Fibroblast of skin of left biceps (primary cell): ENCODE data around the gene TCTN1.
A peak's percentile ranks its signal among the peaks of the same experiment; 100 is the strongest.
"Not testable (repeated sequence)": the region's sequence is repeated elsewhere in the genome, so short reads cannot be mapped to it uniquely, and the experiment has no call there.

Experiments
- DNase-seq, 2 experiments: peaks; one replicate each; pipeline ENCODE4 v3.0.0-alpha.2; 2013; ENCODE audit warnings: low read depth in 2 of 2

The TCTN1 gene

GRCh38 chr12:110613771-110614684 lies at the start of gene TCTN1:
Gene TCTN1 (plus strand): TSS chr12:110614129. CDS start chr12:110614183, 54 bp downstream.
- peak; percentile 77 to 82 for DNase-seq

GRCh38 chr12:110564471-110564991 lies 49.4 kb upstream of the TCTN1 start:
- DNase-seq = no peak

DNA sequence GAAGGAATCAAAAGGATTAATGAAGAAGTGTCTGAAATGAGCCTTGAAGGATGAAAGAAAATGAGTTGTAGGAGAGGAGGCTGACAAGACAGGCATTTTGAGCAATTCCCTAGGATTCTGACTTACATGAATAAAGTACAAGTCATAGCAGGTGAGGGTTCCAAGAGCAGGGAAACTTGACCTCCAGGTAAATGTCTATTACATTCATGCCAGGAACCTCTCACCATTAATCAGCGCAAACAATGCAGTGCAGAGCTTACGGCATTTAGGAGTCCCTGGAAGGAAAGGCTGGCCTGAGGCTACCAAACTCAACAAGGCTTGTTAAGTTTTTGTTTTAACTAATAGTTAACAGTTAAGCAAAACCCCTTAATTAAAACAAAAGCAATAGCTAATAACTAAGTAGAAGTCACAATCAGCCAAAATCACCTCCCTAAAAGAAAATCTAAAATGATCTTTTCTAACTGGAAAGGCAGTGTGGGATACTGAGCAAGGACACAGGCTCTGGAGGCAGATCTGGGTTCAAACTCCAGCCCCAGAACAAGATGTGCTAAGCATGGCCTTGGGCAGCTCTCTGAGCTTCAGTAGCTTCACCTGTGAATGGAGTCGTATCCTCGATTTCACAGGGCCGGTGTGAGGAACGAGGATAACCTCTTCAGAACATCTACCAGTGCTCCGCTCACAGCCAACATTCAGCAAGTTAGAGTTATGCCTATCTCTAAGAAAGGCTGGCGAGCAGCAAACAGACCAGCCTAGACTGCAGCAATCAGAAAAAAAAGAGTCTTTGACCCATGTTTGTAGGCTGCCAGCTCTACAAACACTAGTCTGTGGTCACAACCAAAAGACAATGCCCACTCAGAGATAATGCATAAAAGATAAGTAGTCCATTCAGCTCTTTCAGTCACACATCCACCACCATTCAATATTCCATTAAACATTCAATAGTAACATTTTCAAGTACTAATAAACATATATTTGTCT lies 47.7 kb upstream of the TCTN1 start:
- no peak for DNase-seq

- no peak for DNase-seq
Observed at GRCh38 chr12:110566993-110567392, 46.9 kb upstream of the TCTN1 start.

DNA sequence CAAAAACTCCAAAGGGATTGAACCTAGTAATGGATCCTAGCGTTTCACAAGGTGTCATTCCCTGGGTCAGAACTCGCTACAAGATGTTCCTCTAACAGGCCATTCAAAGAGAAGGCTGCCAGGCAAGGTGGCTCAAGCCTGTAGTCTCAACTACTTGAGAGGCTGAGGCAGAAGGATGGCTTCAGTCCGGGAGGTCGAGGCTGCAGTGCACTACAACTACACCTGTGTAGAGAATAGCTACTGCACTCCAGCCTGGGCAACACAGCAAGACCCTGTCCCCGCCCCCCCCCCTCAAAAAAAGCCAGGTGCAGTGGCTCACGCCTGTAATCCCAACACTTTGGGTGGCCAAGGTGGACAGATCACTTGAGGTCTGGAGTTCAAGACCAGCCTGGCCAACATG lies 45.2 kb upstream of the TCTN1 start:
- DNase-seq = no peak

DNA sequence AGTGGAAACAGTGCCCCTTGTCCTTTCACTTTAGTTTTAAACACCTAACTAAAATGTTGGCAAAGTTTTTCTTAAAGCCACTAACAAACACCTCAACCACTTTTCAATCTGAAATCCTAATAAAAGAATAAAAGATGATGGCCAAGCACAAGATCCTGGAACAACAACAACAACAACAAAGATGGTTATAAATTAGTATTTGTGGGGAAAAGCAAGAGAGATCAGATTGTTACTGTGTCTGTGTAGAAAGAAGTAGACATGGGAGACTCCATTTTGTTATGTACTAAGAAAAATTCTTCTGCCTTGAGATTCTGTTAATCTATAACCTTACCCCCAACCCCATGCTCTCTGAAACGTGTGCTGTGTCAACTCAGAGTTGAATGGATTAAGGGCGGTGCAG lies 44.1 kb upstream of the TCTN1 start:
- not testable (repeated sequence) for DNase-seq

- not testable (repeated sequence) for DNase-seq
Observed at GRCh38 chr12:110570798-110571197, 43.1 kb upstream of the TCTN1 start.

DNA sequence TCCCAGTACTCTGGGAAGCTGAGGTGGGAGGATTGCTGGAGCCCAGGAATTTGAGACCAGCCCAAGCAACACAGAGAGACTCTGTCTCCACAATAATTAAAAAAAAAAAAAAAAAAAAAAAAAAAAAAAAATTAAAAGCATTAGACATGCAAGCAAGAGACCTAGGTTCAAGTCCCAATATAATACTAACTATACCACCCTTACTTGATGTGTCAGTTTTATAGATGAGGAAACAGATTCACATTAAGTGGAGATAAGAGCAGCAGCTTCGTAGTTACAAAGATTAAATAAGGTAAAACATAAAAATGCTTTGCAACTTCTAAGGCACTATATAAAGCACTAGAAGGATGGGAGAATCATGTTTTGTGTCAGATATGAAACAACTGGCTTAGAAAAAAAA lies 39.9 kb upstream of the TCTN1 start:
- DNase-seq = no peak

DNA sequence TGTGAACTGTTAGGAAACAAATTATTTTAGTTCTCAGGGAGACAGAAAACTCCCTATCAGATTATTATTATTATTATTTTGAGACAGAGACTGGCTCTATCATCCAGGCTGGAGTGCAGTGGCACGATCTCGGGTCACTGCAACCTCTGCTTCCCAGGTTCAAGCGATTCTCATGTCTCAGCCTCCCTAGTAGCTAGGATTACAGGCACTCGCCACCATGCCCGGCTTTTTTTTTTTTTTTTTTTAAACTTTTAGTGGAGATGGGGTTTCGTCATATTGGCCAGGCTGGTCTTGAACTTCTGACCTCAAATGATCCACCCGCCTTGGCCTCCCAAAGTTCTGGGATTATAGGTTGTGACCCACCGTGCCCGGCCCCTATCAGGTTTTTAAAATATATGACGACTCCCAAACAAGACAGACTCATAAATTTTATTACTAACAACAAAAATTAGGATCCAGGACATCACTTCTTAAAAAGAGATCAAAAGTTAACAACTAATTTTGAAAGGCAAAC lies 39.2 kb upstream of the TCTN1 start:
- DNase-seq = not testable (repeated sequence)

GRCh38 chr12:110575326-110575725 lies 38.6 kb upstream of the TCTN1 start:
- no peak for DNase-seq

GRCh38 chr12:110576504-110576903 lies 37.4 kb upstream of the TCTN1 start:
- no peak for DNase-seq

DNA sequence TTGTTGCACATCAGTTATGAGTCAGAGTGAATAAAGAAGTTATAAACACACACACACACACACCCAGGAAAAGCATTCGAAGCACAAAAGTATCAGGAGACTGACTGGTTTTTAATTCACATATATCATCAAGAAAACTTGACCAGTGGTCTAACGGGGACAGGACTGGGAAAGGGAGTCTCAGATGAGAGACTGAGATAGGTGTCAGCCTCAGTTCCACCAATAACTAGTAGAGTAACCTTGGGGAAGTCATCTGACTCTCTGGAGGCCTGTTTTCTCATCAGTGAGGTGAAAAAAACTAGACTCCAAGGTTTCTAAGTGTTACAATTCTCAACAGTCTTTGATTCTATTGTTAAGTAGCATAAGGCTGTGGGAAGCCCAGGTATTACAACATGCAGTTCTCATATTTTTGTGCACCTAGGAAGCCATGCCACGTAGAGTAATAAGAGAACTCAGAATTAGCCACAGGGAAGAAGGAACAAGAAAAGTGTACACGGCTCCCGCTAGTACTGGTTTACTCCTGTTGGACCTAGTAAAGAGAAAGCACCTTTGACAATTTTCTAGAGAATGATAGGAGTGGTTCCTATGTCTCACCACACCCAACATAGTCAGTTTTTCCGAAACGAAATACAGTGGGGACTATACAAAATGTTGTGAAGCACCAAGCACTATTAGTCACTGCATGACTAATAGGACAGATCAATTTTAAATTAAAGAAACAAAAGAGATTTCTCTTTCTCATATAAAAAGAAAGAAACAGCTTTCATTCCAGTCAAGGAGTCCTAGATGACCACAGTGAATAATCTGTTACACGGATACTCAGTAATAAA lies 35.9 kb upstream of the TCTN1 start:
- no peak for DNase-seq

DNA sequence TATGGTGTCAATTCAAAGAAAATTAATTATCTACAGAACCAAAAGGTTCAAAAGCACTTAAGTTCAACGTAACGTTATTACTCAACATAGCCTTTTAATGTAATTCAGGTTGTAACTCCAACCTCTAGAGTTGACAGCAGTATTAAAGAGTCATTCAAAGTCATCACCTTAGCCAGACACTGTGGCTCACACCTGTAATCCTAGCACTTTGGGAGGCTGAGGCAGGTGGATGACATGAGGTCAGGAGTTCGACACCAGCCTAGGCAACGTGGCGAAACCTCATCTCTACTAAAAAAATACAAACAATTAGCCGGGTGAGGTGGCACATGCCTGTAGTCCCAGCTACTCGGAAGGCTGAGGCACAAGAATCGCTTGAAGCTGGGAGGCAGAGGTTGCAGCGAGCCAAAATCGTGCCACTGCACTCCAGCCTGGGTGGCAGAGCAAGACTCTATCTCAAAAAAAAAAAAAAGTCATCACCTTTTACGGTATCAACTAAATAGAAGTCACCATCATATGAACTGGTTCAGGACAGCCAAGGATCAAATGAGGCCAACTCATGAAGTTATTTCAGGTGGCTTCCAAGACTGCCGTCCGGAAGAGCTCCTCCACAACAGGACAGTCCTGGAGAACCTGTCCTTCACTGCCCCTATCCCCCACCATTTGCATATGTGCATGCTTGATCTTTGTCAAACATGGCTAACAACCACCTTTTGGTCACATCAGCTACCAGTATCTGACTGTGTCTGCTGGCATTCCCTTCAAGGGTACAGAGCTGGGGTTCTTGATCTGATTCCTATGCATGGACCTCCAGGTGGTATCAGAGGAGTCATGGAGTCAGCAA lies 35.0 kb upstream of the TCTN1 start:
- DNase-seq = no peak

GRCh38 chr12:110579535-110580253 lies 34.2 kb upstream of the TCTN1 start:
- no peak for DNase-seq

DNA sequence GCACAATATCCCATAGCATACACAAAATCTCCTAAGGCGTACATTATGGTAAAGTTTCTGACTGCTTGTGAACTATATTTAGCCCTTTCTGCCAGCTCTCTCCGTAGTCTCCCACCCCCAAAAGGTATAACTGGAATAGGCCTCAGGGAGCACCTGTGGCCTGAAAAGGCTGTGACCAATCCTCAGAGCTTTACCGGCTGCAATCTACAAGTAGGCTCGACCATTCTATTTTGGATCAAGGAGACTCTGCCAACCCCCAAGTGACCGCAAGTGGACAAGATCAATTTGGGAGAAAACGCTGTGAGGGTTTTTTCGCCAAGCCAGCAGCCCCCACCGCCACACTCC lies 32.0 kb upstream of the TCTN1 start:
- no peak for DNase-seq

DNA sequence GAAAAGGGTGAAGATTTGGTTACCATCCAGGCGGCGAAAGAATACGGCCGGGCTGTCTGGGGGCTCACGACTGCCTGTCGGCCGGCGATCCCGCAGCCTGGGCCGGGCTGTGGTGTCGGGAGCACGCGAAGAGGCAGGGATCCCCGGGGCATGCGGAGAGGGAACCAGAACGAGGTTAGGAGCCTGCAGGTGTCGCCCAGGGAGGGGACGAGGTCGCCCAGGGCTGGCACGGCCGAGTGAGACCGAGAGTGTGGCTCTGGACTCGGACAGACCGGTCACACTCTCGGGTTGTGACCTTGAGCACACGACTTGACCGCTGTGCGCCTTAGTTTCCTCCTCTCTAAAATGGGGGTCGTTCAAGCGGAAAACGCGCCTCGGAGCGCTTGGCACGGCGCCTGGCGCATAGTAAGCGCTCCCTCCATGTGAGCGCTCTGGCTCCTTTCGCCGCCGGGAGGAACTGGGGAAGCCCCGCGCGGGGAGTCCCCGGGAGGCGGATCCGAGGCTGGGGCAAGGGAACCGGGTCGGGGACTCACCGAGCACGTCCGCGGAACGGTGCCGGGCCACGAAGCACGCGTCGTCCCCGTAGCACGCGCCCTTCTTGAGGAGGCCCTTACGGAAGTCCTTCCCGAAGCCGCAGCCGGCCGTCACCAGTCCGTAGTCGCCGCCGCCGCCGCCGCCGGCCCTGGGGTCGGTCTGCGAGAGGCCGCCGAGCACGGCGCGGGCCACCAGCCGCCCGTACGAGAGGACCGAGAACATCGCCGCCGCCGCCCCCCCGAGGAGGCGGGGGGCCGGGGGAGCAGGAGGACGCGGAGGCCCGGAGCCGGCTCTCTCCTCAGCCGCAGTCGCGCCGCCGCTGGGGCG lies 31.4 kb upstream of the TCTN1 start:
- no peak for DNase-seq

DNA sequence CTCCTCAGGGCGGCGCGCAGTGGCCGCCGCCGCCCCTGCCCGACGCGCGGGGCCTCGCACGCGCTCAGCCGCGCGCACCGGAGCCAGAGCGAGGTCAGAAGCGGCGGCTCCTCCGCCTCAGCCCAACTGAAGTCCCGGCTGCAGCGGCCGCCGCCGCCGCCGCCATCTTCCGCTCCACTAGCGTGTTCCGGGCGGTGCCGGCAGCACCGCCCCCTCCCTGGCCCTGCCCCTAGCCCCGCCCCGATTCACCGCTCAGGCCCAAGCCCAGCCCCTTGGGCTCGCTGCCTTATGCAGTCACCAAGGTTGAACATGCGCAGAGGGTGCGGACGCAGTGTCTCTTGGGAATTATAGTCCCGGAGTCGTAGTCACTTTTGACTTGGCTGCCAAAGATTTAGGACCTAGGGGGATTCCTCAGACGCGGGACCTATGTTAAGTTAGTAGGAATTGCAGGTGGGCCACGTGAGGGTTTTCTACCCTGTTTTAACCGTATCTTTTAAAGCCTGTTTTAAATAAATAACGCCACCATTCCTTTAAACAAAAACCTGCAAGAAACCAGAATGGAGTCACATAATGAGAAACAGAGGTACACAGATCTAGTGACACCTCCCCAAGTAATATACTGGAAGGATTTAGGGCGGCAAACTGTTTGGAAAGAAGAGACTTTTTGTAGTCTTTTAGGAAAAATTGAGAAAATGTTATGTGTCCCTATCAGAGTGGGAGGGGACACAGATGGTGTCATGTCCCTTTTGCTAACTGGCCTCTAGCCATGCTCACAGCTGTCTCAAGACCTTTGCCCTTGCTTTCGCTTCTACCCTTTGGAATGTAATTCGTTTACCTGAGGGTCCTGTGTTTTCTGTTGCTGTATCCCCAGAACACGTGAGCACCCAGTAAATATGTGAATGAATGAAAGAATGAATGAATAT lies 30.5 kb upstream of the TCTN1 start, which contains the start of gene PPTC7:
PPTC7 (minus strand) TSS at position 182 of the 923 bp plus-strand sequence. CDS start 287 bp downstream, outside the sequence.
- DNase-seq = peak; percentile 86 to 90
